PFSK-1 (cell line): ENCODE results near the gene STK24.

Source experiments
- REST ChIP-seq, 2 experiments: IDR thresholded peaks; 2 replicates each; pipeline versions ENCODE4 v1.6.1 to v1.8.0; 2011 to 2012; ENCODE audit warnings: low read depth in 2 of 2, low read length in 2 of 2, control low read depth in 1 of 2, inconsistent platforms in 1 of 2, mild to moderate bottlenecking in 1 of 2, moderate library complexity in 1 of 2; ENCODE audit not compliant: insufficient read depth in 1 of 2
- TAF1 ChIP-seq: IDR thresholded peaks from 2 replicates; pipeline ENCODE4 v1.6.1; 2012; ENCODE audit warnings: low read length, control low read depth, borderline replicate concordance; ENCODE audit not compliant: insufficient read depth

GRCh38 chr13:98399756-98400155 is 177.2 kb downstream of the STK24 start:
- TF ChIP-seq REST (IDR thresholded peaks at IDR 0.05; ENCODE audit: insufficient read depth in 1 of 2, low read depth in 2 of 2, low read length in 2 of 2): no peak
- no peak for TF ChIP-seq TAF1
